ENCODE results near the gene JPH3.

DNA sequence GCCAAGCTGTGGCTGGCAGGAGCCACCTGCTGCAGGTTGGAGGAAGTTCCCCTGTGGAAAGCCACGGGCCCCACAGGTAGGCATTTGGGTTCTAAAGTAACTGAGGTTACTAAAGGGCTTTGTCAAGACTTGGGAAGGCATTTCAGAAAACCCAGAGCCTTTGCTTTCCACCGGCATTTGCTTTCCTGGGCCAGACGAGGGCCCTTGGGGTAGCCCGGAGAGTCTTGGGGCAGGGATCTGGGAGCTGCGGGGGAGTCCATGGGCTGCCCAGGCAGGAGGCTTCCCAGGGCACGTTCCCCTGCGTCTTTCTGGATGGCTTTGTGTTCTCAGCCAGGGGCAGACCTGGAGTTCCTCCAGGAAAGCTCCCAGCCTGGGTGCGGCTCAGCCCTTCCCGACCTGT, 43.5 kb downstream of the JPH3 start:
- TF ChIP-seq, protein P1, sequence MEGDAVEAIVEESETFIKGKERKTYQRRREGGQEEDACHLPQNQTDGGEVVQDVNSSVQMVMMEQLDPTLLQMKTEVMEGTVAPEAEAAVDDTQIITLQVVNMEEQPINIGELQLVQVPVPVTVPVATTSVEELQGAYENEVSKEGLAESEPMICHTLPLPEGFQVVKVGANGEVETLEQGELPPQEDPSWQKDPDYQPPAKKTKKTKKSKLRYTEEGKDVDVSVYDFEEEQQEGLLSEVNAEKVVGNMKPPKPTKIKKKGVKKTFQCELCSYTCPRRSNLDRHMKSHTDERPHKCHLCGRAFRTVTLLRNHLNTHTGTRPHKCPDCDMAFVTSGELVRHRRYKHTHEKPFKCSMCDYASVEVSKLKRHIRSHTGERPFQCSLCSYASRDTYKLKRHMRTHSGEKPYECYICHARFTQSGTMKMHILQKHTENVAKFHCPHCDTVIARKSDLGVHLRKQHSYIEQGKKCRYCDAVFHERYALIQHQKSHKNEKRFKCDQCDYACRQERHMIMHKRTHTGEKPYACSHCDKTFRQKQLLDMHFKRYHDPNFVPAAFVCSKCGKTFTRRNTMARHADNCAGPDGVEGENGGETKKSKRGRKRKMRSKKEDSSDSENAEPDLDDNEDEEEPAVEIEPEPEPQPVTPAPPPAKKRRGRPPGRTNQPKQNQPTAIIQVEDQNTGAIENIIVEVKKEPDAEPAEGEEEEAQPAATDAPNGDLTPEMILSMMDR (IDR thresholded peaks at IDR 0.05): no peak
- TF ChIP-seq POLR2A (IDR thresholded peaks at IDR 0.05): no peak

Data from tibial nerve (tissue), 3 donors.